ENCODE measurements around the gene IPCEF1.

The IPCEF1 gene

GRCh38 chr6:154402081-154402780 lies 45.6 kb upstream of the IPCEF1 start:
- Histone ChIP-seq H3K36me3 (ENCODE audit: insufficient read depth) (no peaks in the 10 kb centered on the region), H3K27me3 (ENCODE audit: insufficient read depth, low read depth) (no peaks in the 10 kb centered on the region), H4K20me1 (ENCODE audit: insufficient read depth) (no peaks in the 10 kb centered on the region), H2AFZ (ENCODE audit: low read depth) (no peak overlapping the region), H3K4me1 (ENCODE audit: low read depth, poor library complexity, severe bottlenecking) (no peaks in the 10 kb centered on the region), H3K79me2 (ENCODE audit: insufficient read depth, low read depth) (no peaks in the 10 kb centered on the region), H3K27ac (no peak overlapping the region), H3K4me2 (no peak overlapping the region), H3K9ac (no peak overlapping the region), H3K4me3 (IDR thresholded peaks at IDR 0.05; ENCODE audit: insufficient read depth, low read depth, low read length) (no peak overlapping the region)
- TF ChIP-seq CTCF (conservative IDR thresholded peaks at IDR 0.05; ENCODE audit: low read depth, low read length): no peak

DNA sequence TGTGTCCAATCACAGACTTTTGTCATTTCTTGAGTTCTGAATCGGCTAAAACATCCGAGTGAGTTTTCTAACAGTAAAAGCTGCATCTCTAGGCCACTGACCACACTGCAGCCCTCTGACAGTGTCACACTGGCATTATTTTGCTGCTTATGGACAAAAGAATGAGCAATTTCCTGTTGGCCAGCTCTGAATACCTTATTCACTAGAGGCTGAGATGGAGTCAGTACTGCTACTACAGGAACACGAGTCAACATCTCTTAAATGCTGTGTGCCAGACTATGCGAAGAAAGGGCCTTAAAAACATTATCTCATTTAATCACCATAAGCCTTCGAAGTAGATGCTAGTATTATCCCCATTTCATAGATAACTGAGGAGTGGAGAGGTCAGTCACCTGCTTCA lies 42.5 kb upstream of the IPCEF1 start:
- no peaks in the 10 kb centered on the region for H3K4me1 ChIP-seq (ENCODE audit: low read depth, poor library complexity, severe bottlenecking)
- H3K9ac ChIP-seq: no peak overlapping the region

DNA sequence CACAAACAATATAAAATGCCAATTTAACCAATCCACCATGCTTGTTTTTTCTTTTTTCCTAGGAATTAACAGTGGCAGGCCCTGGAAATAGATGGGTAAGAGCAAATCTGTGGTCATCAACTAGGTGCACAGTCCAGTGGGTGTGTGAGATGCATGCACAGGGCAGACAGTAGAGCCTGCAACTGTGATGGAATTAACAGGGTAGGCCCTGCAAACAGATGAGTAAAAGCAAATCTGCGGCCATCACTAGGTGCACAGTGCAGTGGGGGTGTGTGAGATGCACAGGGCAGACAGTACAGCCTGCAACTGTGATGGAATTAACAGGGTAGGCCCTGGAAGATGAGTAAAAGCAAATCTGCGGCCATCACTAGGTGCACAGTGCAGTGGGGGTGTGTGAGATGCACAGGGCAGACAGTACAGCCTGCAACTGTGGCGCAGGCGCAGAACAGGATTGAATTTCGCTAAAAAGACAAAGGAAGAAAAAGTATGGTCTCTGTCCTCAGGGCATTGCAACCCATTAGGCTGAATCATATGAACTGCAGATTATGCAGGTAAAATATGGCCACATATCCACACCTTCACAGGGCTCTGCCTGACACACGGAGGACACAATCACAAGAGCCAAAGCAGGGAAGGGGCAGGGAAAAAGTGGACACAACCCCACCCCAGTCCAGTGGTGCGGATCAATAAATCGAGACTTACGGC lies 41.0 kb upstream of the IPCEF1 start:
- Histone ChIP-seq H3K27ac (no peak overlapping the region), H2AFZ (ENCODE audit: low read depth) (no peak overlapping the region), H3K4me1 (ENCODE audit: low read depth, poor library complexity, severe bottlenecking) (no peaks in the 10 kb centered on the region), H3K9ac (no peak overlapping the region), H3K36me3 (ENCODE audit: insufficient read depth) (no peaks in the 10 kb centered on the region), H3K4me3 (IDR thresholded peaks at IDR 0.05; ENCODE audit: insufficient read depth, low read depth, low read length) (no peak overlapping the region), H3K79me2 (ENCODE audit: insufficient read depth, low read depth) (no peaks in the 10 kb centered on the region), H4K20me1 (ENCODE audit: insufficient read depth) (no peaks in the 10 kb centered on the region), H3K27me3 (ENCODE audit: insufficient read depth, low read depth) (no peaks in the 10 kb centered on the region), H3K4me2 (no peak overlapping the region)
- no peak for TF ChIP-seq CTCF (conservative IDR thresholded peaks at IDR 0.05; ENCODE audit: low read depth, low read length)

More for the DNA sequence above, 42.5 kb upstream of the IPCEF1 start:
- H3K4me2 ChIP-seq: no peak overlapping the region
- H3K79me2 ChIP-seq (ENCODE audit: insufficient read depth, low read depth): no peaks in the 10 kb centered on the region
- H3K27ac ChIP-seq: no peak overlapping the region
- no peaks in the 10 kb centered on the region for H3K36me3 ChIP-seq (ENCODE audit: insufficient read depth)
- no peaks in the 10 kb centered on the region for H4K20me1 ChIP-seq (ENCODE audit: insufficient read depth)
- no peak for TF ChIP-seq CTCF (conservative IDR thresholded peaks at IDR 0.05; ENCODE audit: low read depth, low read length)
- no peaks in the 10 kb centered on the region for H3K27me3 ChIP-seq (ENCODE audit: insufficient read depth, low read depth)
- no peak overlapping the region for H3K4me3 ChIP-seq (IDR thresholded peaks at IDR 0.05; ENCODE audit: insufficient read depth, low read depth, low read length)
- no peak overlapping the region for H2AFZ ChIP-seq (ENCODE audit: low read depth)

GRCh38 chr6:154395878-154396277 lies 39.3 kb upstream of the IPCEF1 start:
- Histone ChIP-seq H3K27me3 (ENCODE audit: insufficient read depth, low read depth) (no peaks in the 10 kb centered on the region), H3K36me3 (ENCODE audit: insufficient read depth) (no peaks in the 10 kb centered on the region), H3K4me2 (no peak overlapping the region), H3K4me3 (IDR thresholded peaks at IDR 0.05; ENCODE audit: insufficient read depth, low read depth, low read length) (no peak overlapping the region), H3K79me2 (ENCODE audit: insufficient read depth, low read depth) (no peaks in the 10 kb centered on the region), H3K9ac (no peak overlapping the region), H3K27ac (no peak overlapping the region), H2AFZ (ENCODE audit: low read depth) (no peak overlapping the region), H4K20me1 (ENCODE audit: insufficient read depth) (no peaks in the 10 kb centered on the region), H3K4me1 (ENCODE audit: low read depth, poor library complexity, severe bottlenecking) (no peaks in the 10 kb centered on the region)
- TF ChIP-seq CTCF (conservative IDR thresholded peaks at IDR 0.05; ENCODE audit: low read depth, low read length): no peak

Measured in KMS-11 (cell line).